Measurements from ENCODE around the gene COL17A1. TPM values are rescaled to one million over a fixed set of nuclear protein-coding genes. Genes with fewer than 3 reads are reported as not detected.
A peak's percentile ranks its signal among the peaks of the same experiment; 100 is the strongest.

The COL17A1 gene
- total and polyA plus RNA-seq, 4 donors = 0.28 to 1.5 (median 1.2) TPM

GRCh38 chr10:104028146-104028545 lies 57.5 kb downstream of the COL17A1 start:
- DNase-seq (no peak), ATAC-seq (ENCODE audit: low FRiP score) (peak; percentile 22)
- intact Hi-C loops (cut with DNase I) = no loop called here
- Histone ChIP-seq H3K27ac (ENCODE audit: low read depth in 1 of 2, low read length in 2 of 2) (no peak overlapping the region), H3K4me1 (ENCODE audit: control insufficient read depth in 1 of 2, insufficient read depth in 2 of 2, low read length in 2 of 2) (no peaks in the 10 kb centered on the region), H3K9me3 (ENCODE audit: control insufficient read depth, low read length) (no peaks in the 10 kb centered on the region), H3K27me3 (ENCODE audit: control insufficient read depth in 1 of 2, insufficient read depth in 2 of 2, low read length in 1 of 2) (no peaks in the 10 kb centered on the region), H3K4me3 (ENCODE audit: low read length in 2 of 2) (no peak overlapping the region), H3K36me3 (ENCODE audit: control insufficient read depth in 1 of 2, insufficient read depth in 2 of 2, low read length in 1 of 2) (peaks cover 3 to 5% of the 10 kb centered on the region in 2 donors)
- 68 to 71% methylated on average over 6 of the region's 6 CpGs for WGBS, 2 donors

GRCh38 chr10:104026762-104027161 lies 58.9 kb downstream of the COL17A1 start:
- Histone ChIP-seq H3K27ac (ENCODE audit: low read depth in 1 of 2, low read length in 2 of 2) (no peak overlapping the region), H3K4me3 (ENCODE audit: low read length in 2 of 2) (no peak overlapping the region), H3K9me3 (ENCODE audit: control insufficient read depth, low read length) (no peaks in the 10 kb centered on the region), H3K27me3 (ENCODE audit: control insufficient read depth in 1 of 2, insufficient read depth in 2 of 2, low read length in 1 of 2) (no peaks in the 10 kb centered on the region), H3K36me3 (ENCODE audit: control insufficient read depth in 1 of 2, insufficient read depth in 2 of 2, low read length in 1 of 2) (peaks cover 5 to 9% of the 10 kb centered on the region in 2 donors), H3K4me1 (ENCODE audit: control insufficient read depth in 1 of 2, insufficient read depth in 2 of 2, low read length in 2 of 2) (no peaks in the 10 kb centered on the region)
- DNase-seq (no peak), ATAC-seq (ENCODE audit: low FRiP score) (no peak)
- intact Hi-C loops (cut with DNase I) = no loop called here
- WGBS, 2 donors = 60 to 63% methylated on average over 2 of the region's 2 CpGs

- Histone ChIP-seq H3K4me1 (ENCODE audit: control insufficient read depth in 1 of 2, insufficient read depth in 2 of 2, low read length in 2 of 2) (no peaks in the 10 kb centered on the region), H3K27me3 (ENCODE audit: control insufficient read depth in 1 of 2, insufficient read depth in 2 of 2, low read length in 1 of 2) (no peaks in the 10 kb centered on the region), H3K36me3 (ENCODE audit: control insufficient read depth in 1 of 2, insufficient read depth in 2 of 2, low read length in 1 of 2) (peaks cover 5 to 11% of the 10 kb centered on the region in 2 donors), H3K9me3 (ENCODE audit: control insufficient read depth, low read length) (no peaks in the 10 kb centered on the region), H3K4me3 (ENCODE audit: low read length in 2 of 2) (no peak overlapping the region), H3K27ac (ENCODE audit: low read depth in 1 of 2, low read length in 2 of 2) (no peak overlapping the region)
- intact Hi-C loops (cut with DNase I) = no loop called here
- ATAC-seq (ENCODE audit: low FRiP score) (no peak), DNase-seq (no peak)
- 75 to 80% methylated on average over 5 of the region's 5 CpGs for WGBS, 2 donors
Measured at GRCh38 chr10:104025524-104025923, 60.2 kb downstream of the COL17A1 start.

- ATAC-seq (ENCODE audit: low FRiP score) (no peak), DNase-seq (no peak)
- H3K4me1 ChIP-seq (ENCODE audit: control insufficient read depth in 1 of 2, insufficient read depth in 2 of 2, low read length in 2 of 2) = no peaks in the 10 kb centered on the region
- intact Hi-C loops (cut with DNase I) = no loop called here
- no peaks in the 10 kb centered on the region for H3K27me3 ChIP-seq (ENCODE audit: control insufficient read depth in 1 of 2, insufficient read depth in 2 of 2, low read length in 1 of 2)
- no peak overlapping the region for H3K4me3 ChIP-seq (ENCODE audit: low read length in 2 of 2)
- 97% methylated on average over 5 of the region's 5 CpGs for WGBS, 2 donors
- peaks cover 10 to 13% of the 10 kb centered on the region in 2 donors for H3K36me3 ChIP-seq (ENCODE audit: control insufficient read depth in 1 of 2, insufficient read depth in 2 of 2, low read length in 1 of 2)
- no peak overlapping the region for H3K27ac ChIP-seq (ENCODE audit: low read depth in 1 of 2, low read length in 2 of 2)
- no peaks in the 10 kb centered on the region for H3K9me3 ChIP-seq (ENCODE audit: control insufficient read depth, low read length)
Measured at GRCh38 chr10:104022026-104022425, 63.7 kb downstream of the COL17A1 start.

GRCh38 chr10:104021246-104021645 lies 64.4 kb downstream of the COL17A1 start:
- H3K4me3 ChIP-seq (ENCODE audit: low read length in 2 of 2) = no peak overlapping the region
- no peaks in the 10 kb centered on the region for H3K27me3 ChIP-seq (ENCODE audit: control insufficient read depth in 1 of 2, insufficient read depth in 2 of 2, low read length in 1 of 2)
- H3K4me1 ChIP-seq (ENCODE audit: control insufficient read depth in 1 of 2, insufficient read depth in 2 of 2, low read length in 2 of 2) = no peaks in the 10 kb centered on the region
- no peak overlapping the region for H3K27ac ChIP-seq (ENCODE audit: low read depth in 1 of 2, low read length in 2 of 2)
- DNase-seq = no peak
- intact Hi-C loops (cut with DNase I) = no loop called here
- WGBS, 2 donors = 95 to 96% methylated on average over 1 of the region's 1 CpG
- H3K9me3 ChIP-seq (ENCODE audit: control insufficient read depth, low read length) = no peaks in the 10 kb centered on the region
- H3K36me3 ChIP-seq (ENCODE audit: control insufficient read depth in 1 of 2, insufficient read depth in 2 of 2, low read length in 1 of 2) = peaks cover 10 to 13% of the 10 kb centered on the region in 2 donors
- ATAC-seq (ENCODE audit: low FRiP score) = no peak

GRCh38 chr10:104020020-104020419 lies 65.7 kb downstream of the COL17A1 start:
- Histone ChIP-seq H3K9me3 (ENCODE audit: control insufficient read depth, low read length) (no peaks in the 10 kb centered on the region), H3K36me3 (ENCODE audit: control insufficient read depth in 1 of 2, insufficient read depth in 2 of 2, low read length in 1 of 2) (peaks cover 10 to 13% of the 10 kb centered on the region in 2 donors), H3K27ac (ENCODE audit: low read depth in 1 of 2, low read length in 2 of 2) (no peak overlapping the region), H3K27me3 (ENCODE audit: control insufficient read depth in 1 of 2, insufficient read depth in 2 of 2, low read length in 1 of 2) (no peaks in the 10 kb centered on the region), H3K4me3 (ENCODE audit: low read length in 2 of 2) (no peak overlapping the region), H3K4me1 (ENCODE audit: control insufficient read depth in 1 of 2, insufficient read depth in 2 of 2, low read length in 2 of 2) (no peaks in the 10 kb centered on the region)
- DNase-seq (no peak), ATAC-seq (ENCODE audit: low FRiP score) (no peak)
- intact Hi-C loops (cut with DNase I) = no loop called here
- WGBS, 2 donors = 88% methylated on average over 1 of the region's 1 CpG

GRCh38 chr10:104018471-104018870 lies 67.2 kb downstream of the COL17A1 start:
- WGBS, 2 donors = 89 to 90% methylated on average over 6 of the region's 6 CpGs

GRCh38 chr10:104016661-104017060 lies 69.0 kb downstream of the COL17A1 start:
- no peak for ATAC-seq (ENCODE audit: low FRiP score)
- Histone ChIP-seq H3K9me3 (ENCODE audit: control insufficient read depth, low read length) (no peaks in the 10 kb centered on the region), H3K36me3 (ENCODE audit: control insufficient read depth in 1 of 2, insufficient read depth in 2 of 2, low read length in 1 of 2) (peaks cover 3 to 9% of the 10 kb centered on the region in 2 donors), H3K4me1 (ENCODE audit: control insufficient read depth in 1 of 2, insufficient read depth in 2 of 2, low read length in 2 of 2) (no peaks in the 10 kb centered on the region), H3K27me3 (ENCODE audit: control insufficient read depth in 1 of 2, insufficient read depth in 2 of 2, low read length in 1 of 2) (no peaks in the 10 kb centered on the region), H3K4me3 (ENCODE audit: low read length in 2 of 2) (no peak overlapping the region), H3K27ac (ENCODE audit: low read depth in 1 of 2, low read length in 2 of 2) (no peak overlapping the region)
- no peak for DNase-seq
- intact Hi-C loops (cut with DNase I) = no loop called here
- 86 to 87% methylated on average over 1 of the region's 1 CpG for WGBS, 2 donors

More at GRCh38 chr10:104018471-104018870, 67.2 kb downstream of the COL17A1 start:
- intact Hi-C loops (cut with DNase I) = no loop called here
- ATAC-seq (ENCODE audit: low FRiP score) (no peak), DNase-seq (no peak)
- no peaks in the 10 kb centered on the region for H3K27me3 ChIP-seq (ENCODE audit: control insufficient read depth in 1 of 2, insufficient read depth in 2 of 2, low read length in 1 of 2)
- H3K4me3 ChIP-seq (ENCODE audit: low read length in 2 of 2) = no peak overlapping the region
- no peak overlapping the region for H3K27ac ChIP-seq (ENCODE audit: low read depth in 1 of 2, low read length in 2 of 2)
- no peaks in the 10 kb centered on the region for H3K9me3 ChIP-seq (ENCODE audit: control insufficient read depth, low read length)
- H3K4me1 ChIP-seq (ENCODE audit: control insufficient read depth in 1 of 2, insufficient read depth in 2 of 2, low read length in 2 of 2) = no peaks in the 10 kb centered on the region
- peaks cover 8% of the 10 kb centered on the region in 2 donors for H3K36me3 ChIP-seq (ENCODE audit: control insufficient read depth in 1 of 2, insufficient read depth in 2 of 2, low read length in 1 of 2)

- no peak for ATAC-seq (ENCODE audit: low FRiP score)
- WGBS, 2 donors = 87 to 89% methylated on average over 2 of the region's 2 CpGs
Measured at GRCh38 chr10:104014176-104014575, 71.5 kb downstream of the COL17A1 start.

More at GRCh38 chr10:104014176-104014575, 71.5 kb downstream of the COL17A1 start:
- Histone ChIP-seq H3K27ac (ENCODE audit: low read depth in 1 of 2, low read length in 2 of 2) (no peak overlapping the region), H3K27me3 (ENCODE audit: control insufficient read depth in 1 of 2, insufficient read depth in 2 of 2, low read length in 1 of 2) (no peaks in the 10 kb centered on the region), H3K9me3 (ENCODE audit: control insufficient read depth, low read length) (no peaks in the 10 kb centered on the region), H3K4me1 (ENCODE audit: control insufficient read depth in 1 of 2, insufficient read depth in 2 of 2, low read length in 2 of 2) (no peaks in the 10 kb centered on the region), H3K4me3 (ENCODE audit: low read length in 2 of 2) (no peak overlapping the region), H3K36me3 (ENCODE audit: control insufficient read depth in 1 of 2, insufficient read depth in 2 of 2, low read length in 1 of 2) (peaks cover 2 to 4% of the 10 kb centered on the region in 2 donors)
- DNase-seq = no peak
- intact Hi-C loops (cut with DNase I) = no loop called here

Data from aorta (tissue), 5 donors.